ENCODE data around the gene GALR1. TPM values are rescaled to one million over a fixed set of nuclear protein-coding genes. Genes with fewer than 3 reads are reported as not detected.

The GALR1 gene
- total and polyA plus RNA-seq, 2 donors (not counting 3 experiments of a cell fraction or from before 2014, with no cell fraction given): not detected

- H3K9me1 ChIP-seq (replicated peaks; ENCODE audit: control insufficient read depth, extremely low read depth, insufficient read depth, low read length): no peaks in the 10 kb centered on the region
- no peaks in the 10 kb centered on the region for H3K27me3 ChIP-seq (ENCODE audit: control insufficient read depth in 2 of 2, insufficient read depth in 2 of 2, low read length in 2 of 2)
- ChIA-PET CTCF (no interaction called here), POLR2A (no interaction called here)
- H3K4me3 ChIP-seq (replicated peaks in 1 of 3; ENCODE audit: insufficient read depth in 1 of 3, low read depth in 1 of 3, low read length in 3 of 3): no peak overlapping the region
- no peak overlapping the region for H2AFZ ChIP-seq (ENCODE audit: low read depth, low read length)
- intact Hi-C loops (cut with micrococcal nuclease): no loop called here
- no peaks in the 10 kb centered on the region for H3K79me2 ChIP-seq (ENCODE audit: control insufficient read depth, insufficient read depth, low read length)
- no peaks in the 10 kb centered on the region for H3K36me3 ChIP-seq (ENCODE audit: control insufficient read depth in 2 of 2, extremely low read depth in 1 of 2, insufficient read depth in 2 of 2, low read length in 2 of 2)
- H3K27ac ChIP-seq (ENCODE audit: insufficient read depth, low read depth, low read length): no peak overlapping the region
- TF ChIP-seq EZH2 (IDR thresholded peaks at IDR 0.05; ENCODE audit: borderline replicate concordance, low read depth, low read length, severe bottlenecking) (no peak), MYC (IDR thresholded peaks at IDR 0.05; ENCODE audit: low read depth, low read length) (no peak), FOS (IDR thresholded peaks at IDR 0.05; ENCODE audit: borderline replicate concordance, insufficient read depth, low read length) (no peak), POLR2A (IDR thresholded peaks at IDR 0.05; ENCODE audit: low read depth, low read length) (no peak), GATA2 (IDR thresholded peaks at IDR 0.05; ENCODE audit: insufficient read depth, insufficient read length, low read depth, low read length) (no peak), MAX (IDR thresholded peaks at IDR 0.05; ENCODE audit: insufficient read depth, insufficient read length) (no peak), CTCF (IDR thresholded peaks at IDR 0.05; ENCODE audit: extremely low read depth in 1 of 2, insufficient read depth in 1 of 2, low read depth in 1 of 2, low read length in 2 of 2) (no peak), JUN (IDR thresholded peaks at IDR 0.05; ENCODE audit: borderline replicate concordance, insufficient read depth, insufficient read length, low read depth) (no peak), POLR2AphosphoS5 (IDR thresholded peaks at IDR 0.05; ENCODE audit: insufficient read depth, low read depth, low read length) (no peak)
- no peak overlapping the region for H3K9ac ChIP-seq (replicated peaks; ENCODE audit: extremely low read depth, insufficient read depth, low read length)
- no peaks in the 10 kb centered on the region for H4K20me1 ChIP-seq (replicated peaks; ENCODE audit: control insufficient read depth, extremely low read depth, insufficient read depth, low read length)
- FAIRE-seq (no peak), DNase-seq (ENCODE audit: low read depth, low spot score) (no peak)
- BruUV-seq (replicated peaks): no TSS peak
- H3K9me3 ChIP-seq (replicated peaks; ENCODE audit: control insufficient read depth, insufficient read depth, low read length): peaks cover 3% of the 10 kb centered on the region
- no peaks in the 10 kb centered on the region for H3K4me1 ChIP-seq (ENCODE audit: control insufficient read depth, extremely low read depth, insufficient read depth, low read length)
- H3K4me2 ChIP-seq (ENCODE audit: insufficient read depth, low read length): no peak overlapping the region
- dilution Hi-C loops (cut with MboI; ENCODE audit: extremely low pct_ligation_motif_present, low sequenced_read_pairs): no loop called here
Observed at GRCh38 chr18:77267969-77268368, 18.3 kb downstream of the GALR1 start.

Measured in endothelial cell of umbilical vein (primary cell).